GM12878 (cell line): ENCODE data around the gene TMC8. TPM values are rescaled to one million over a fixed set of nuclear protein-coding genes. Genes with fewer than 3 reads are reported as not detected.

ENCODE experiments used
- ATF7 ChIP-seq: fragments of 450-650 bp; IDR thresholded peaks from 2 replicates; pipeline ENCODE4 v1.6.1; 2016; ENCODE audit warnings: low read depth, mild to moderate bottlenecking
- CEBPB ChIP-seq, 2 experiments: fragments of 150-350 bp in 1 of 2; IDR thresholded peaks; 2 replicates each; pipeline ENCODE4 v1.6.1; 2012 to 2014; ENCODE audit warnings: low read depth in 2 of 2, low read length in 2 of 2, borderline replicate concordance in 1 of 2, inconsistent platforms in 1 of 2
- CHD1 ChIP-seq: IDR thresholded peaks from 2 replicates; pipeline ENCODE4 v1.6.1; 2012; ENCODE audit warnings: low read depth, low read length, improper control_type of control experiment
- CTCF ChIP-seq, 3 experiments: IDR thresholded peaks in 2 of 3; conservative IDR thresholded peaks in 1 of 3; 2 replicates each; pipeline ENCODE4 v1.5.1; 2011; ENCODE audit warnings: low read depth in 3 of 3, low read length in 3 of 3, mild to moderate bottlenecking in 3 of 3, control low read depth in 2 of 3, moderate library complexity in 2 of 3, inconsistent platforms in 1 of 3, mixed read lengths in 1 of 3; ENCODE audit not compliant: control insufficient read depth in 2 of 3, insufficient read depth in 1 of 3; ENCODE audit errors: extremely low read depth in 1 of 3
- EED ChIP-seq: sonication (generic); IDR thresholded peaks from 2 replicates; pipeline ENCODE4 v1.6.1; 2016; ENCODE audit warnings: antibody characterized with exemption, low read depth
- EP300 ChIP-seq, 2 experiments: fragments of 150-350 bp in 1 of 2; IDR thresholded peaks; 2 replicates each; pipeline ENCODE4 v1.6.1; 2011 to 2012; ENCODE audit warnings: low read depth in 2 of 2, low read length in 2 of 2, borderline replicate concordance in 1 of 2, improper control_type of control experiment in 1 of 2, inconsistent platforms in 1 of 2; ENCODE audit not compliant: control insufficient read depth in 1 of 2
- ETV6 ChIP-seq, 2 experiments: fragments of 450-650 bp in 1 of 2; IDR thresholded peaks in 1 of 2; conservative IDR thresholded peaks in 1 of 2; 2 replicates each; pipeline ENCODE4 v1.6.1; 2014; ENCODE audit warnings: antibody characterized with exemption in 1 of 2, borderline replicate concordance in 1 of 2, low read depth in 1 of 2, mild to moderate bottlenecking in 1 of 2, moderate library complexity in 1 of 2
- HDAC2 ChIP-seq: fragments of 200-600 bp; sonication (generic); IDR thresholded peaks from 2 replicates; pipeline ENCODE4 v1.6.1; 2017
- HDGF ChIP-seq: fragments of 450-650 bp; IDR thresholded peaks from 2 replicates; pipeline ENCODE4 v1.6.1; 2016; ENCODE audit warnings: antibody characterized with exemption
- MLLT1 ChIP-seq: fragments of 450-650 bp; IDR thresholded peaks from 2 replicates; pipeline ENCODE4 v1.6.1; 2016; ENCODE audit warnings: mild to moderate bottlenecking
- MTA2 ChIP-seq: fragments of 450-650 bp; IDR thresholded peaks from 2 replicates; pipeline ENCODE4 v1.6.1; 2016; ENCODE audit warnings: low read depth, mild to moderate bottlenecking, moderate library complexity
- POLR2AphosphoS2 ChIP-seq: IDR thresholded peaks from 2 replicates; pipeline ENCODE4 v1.6.1; 2011; ENCODE audit warnings: low read depth, mild to moderate bottlenecking, low read length, improper control_type of control experiment, moderate library complexity
- RAD21 ChIP-seq: IDR thresholded peaks from 2 replicates; pipeline ENCODE4 v1.6.1; 2011; ENCODE audit warnings: mild to moderate bottlenecking, low read depth, low read length, moderate library complexity; ENCODE audit not compliant: insufficient read depth
- RUNX3 ChIP-seq: IDR thresholded peaks from 2 replicates; pipeline ENCODE4 v1.6.1; 2012; ENCODE audit warnings: low read length, inconsistent platforms
- SMAD1 ChIP-seq: fragments of 450-650 bp; IDR thresholded peaks from 2 replicates; pipeline ENCODE4 v1.6.1; 2018; ENCODE audit warnings: mild to moderate bottlenecking, low read depth; ENCODE audit not compliant: partially characterized antibody
- SMAD5 ChIP-seq: IDR thresholded peaks from 2 replicates; pipeline ENCODE4 v1.6.1; 2016; ENCODE audit warnings: antibody characterized with exemption, low read depth
- TAF1 ChIP-seq: IDR thresholded peaks from 2 replicates; pipeline ENCODE4 v1.6.1; 2011; ENCODE audit warnings: mild to moderate bottlenecking, low read depth, low read length, borderline replicate concordance
- TBL1XR1 ChIP-seq: IDR thresholded peaks from 2 replicates; pipeline ENCODE4 v1.6.1; 2012; ENCODE audit warnings: low read depth, low read length, improper control_type of control experiment
- TCF3 ChIP-seq: IDR thresholded peaks from 2 replicates; pipeline ENCODE4 v1.6.1; 2012; ENCODE audit warnings: low read depth, mild to moderate bottlenecking, low read length, borderline replicate concordance; ENCODE audit not compliant: insufficient read depth
- ZBTB33 ChIP-seq: fragments of 450-650 bp; IDR thresholded peaks from 2 replicates; pipeline ENCODE4 v1.6.1; 2017; ENCODE audit warnings: mild to moderate bottlenecking
- ZNF207 ChIP-seq: fragments of 450-650 bp; IDR thresholded peaks from 2 replicates; pipeline ENCODE4 v1.6.1; 2014; ENCODE audit warnings: antibody characterized with exemption, mild to moderate bottlenecking, borderline replicate concordance
- polyA plus RNA-seq, 11 experiments: library from polyadenylated mRNA; depleted of rRNA in 4 of 11; unstranded in 6 of 11; stranded (reverse) in 5 of 11; fragments of >200 nt; fragmentation: Nextera tagmentation in 4 of 11; fragmentation: Illumina TruSeq in 1 of 11; extraction: Ambion mirVana in 4 of 11; extraction: Trizol in 1 of 11; gene quantifications; 1 replicate in 1 of 11; 2 replicates in 10 of 11; pipeline versions ENCODE4 v1.2.1 to v1.2.3, GENCODE V29; 2011 to 2016; ENCODE audit warnings: inconsistent platforms in 2 of 11, missing spikeins in 2 of 11, low read depth in 1 of 11
- total RNA-seq, 4 experiments: library from RNA; depleted of rRNA in 3 of 4; stranded (reverse); fragments of >200 nt in 3 of 4; fragmentation: Illumina TruSeq in 1 of 4; extraction: Trizol in 1 of 4; gene quantifications; 2 replicates each; pipeline versions ENCODE4 v1.2.1 to v1.2.3, GENCODE V29; 2013 to 2021
- TF ChIP-seq, protein P1 (sequence below): IDR thresholded peaks from 2 replicates; pipeline ENCODE4 v1.6.1; 2011; ENCODE audit warnings: borderline replicate concordance, low read depth, mild to moderate bottlenecking, moderate library complexity, mixed read lengths, low read length; ENCODE audit not compliant: insufficient read depth; ENCODE audit errors: extremely low read length
- TF ChIP-seq, protein P2 (sequence below): IDR thresholded peaks from 2 replicates; pipeline ENCODE4 v1.6.1; 2012; ENCODE audit warnings: low read depth, low read length, improper control_type of control experiment

The TMC8 gene
- total and polyA plus RNA-seq, 10 of the 15 experiments (the other 5 are each of a cell fraction or from before 2014, with no cell fraction given) = 2.7 to 128 (median 40.0) TPM

- TF ChIP-seq, protein P1, sequence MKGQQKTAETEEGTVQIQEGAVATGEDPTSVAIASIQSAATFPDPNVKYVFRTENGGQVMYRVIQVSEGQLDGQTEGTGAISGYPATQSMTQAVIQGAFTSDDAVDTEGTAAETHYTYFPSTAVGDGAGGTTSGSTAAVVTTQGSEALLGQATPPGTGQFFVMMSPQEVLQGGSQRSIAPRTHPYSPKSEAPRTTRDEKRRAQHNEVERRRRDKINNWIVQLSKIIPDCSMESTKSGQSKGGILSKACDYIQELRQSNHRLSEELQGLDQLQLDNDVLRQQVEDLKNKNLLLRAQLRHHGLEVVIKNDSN = peak; percentile 68
- no peak for TF ChIP-seq CEBPB (IDR thresholded peaks at IDR 0.05; ENCODE audit: borderline replicate concordance in 1 of 2, low read depth in 2 of 2, low read length in 2 of 2)
- no peak for TF ChIP-seq RUNX3
- TF ChIP-seq ZNF207 = no peak
- TF ChIP-seq HDGF = peak; percentile 84
- peak; percentile 89 for TF ChIP-seq POLR2AphosphoS2
- no peak for TF ChIP-seq CTCF (IDR thresholded peaks at IDR 0.05 in 2 of 3, conservative IDR thresholded peaks at IDR 0.05 in 1 of 3; ENCODE audit: control insufficient read depth in 2 of 3, extremely low read depth in 1 of 3, insufficient read depth in 1 of 3, low read depth in 3 of 3, low read length in 3 of 3)
- peak; percentile 83 for TF ChIP-seq TBL1XR1
- peak; percentile 82; the same call in 1 of the 2 replicates for TF ChIP-seq MLLT1
- TF ChIP-seq EED = peak; percentile 71
- peak; percentile 53; the same call in 1 of the 2 replicates for TF ChIP-seq SMAD5
- TF ChIP-seq, protein P2, sequence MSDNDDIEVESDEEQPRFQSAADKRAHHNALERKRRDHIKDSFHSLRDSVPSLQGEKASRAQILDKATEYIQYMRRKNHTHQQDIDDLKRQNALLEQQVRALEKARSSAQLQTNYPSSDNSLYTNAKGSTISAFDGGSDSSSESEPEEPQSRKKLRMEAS = peak; percentile 32; the same call in 1 of the 2 replicates
- peak; percentile 79 for TF ChIP-seq SMAD1
- TF ChIP-seq ETV6 (conservative IDR thresholded peaks at IDR 0.05 in 1 of 2, IDR thresholded peaks at IDR 0.05 in 1 of 2; ENCODE audit: borderline replicate concordance in 1 of 2, low read depth in 1 of 2) = peak in 1 of 2 experiments; percentile 78; a peak in 2 of 4 replicates
- peak; percentile 82; the same call in 1 of the 2 replicates for TF ChIP-seq TAF1
- peak; percentile 23; the same call in 1 of the 2 replicates for TF ChIP-seq ATF7
- TF ChIP-seq TCF3 = 0 out of 2 replicates have a peak, but pooled peaks have one; percentile 8
- TF ChIP-seq MTA2 = peak; percentile 41; the same call in 1 of the 2 replicates
- no peak for TF ChIP-seq RAD21
- no peak for TF ChIP-seq HDAC2
- 0 out of 2 replicates have a peak, but pooled peaks have one; percentile 58 for TF ChIP-seq CHD1
- no peak for TF ChIP-seq ZBTB33
- peak; percentile 10 to 33; a peak in 1 of 4 replicates for TF ChIP-seq EP300 (IDR thresholded peaks at IDR 0.05; ENCODE audit: borderline replicate concordance in 1 of 2, control insufficient read depth in 1 of 2, low read depth in 2 of 2, low read length in 2 of 2)
Measured at GRCh38 chr17:78130437-78131101, at the start of gene TMC8 (continued).
